GM12872 (cell line): ENCODE measurements around the gene IFI16.

Experiments
- CTCF ChIP-seq: IDR thresholded peaks from 3 replicates; pipeline ENCODE4 v1.5.1; 2011; ENCODE audit warnings: low read depth, mild to moderate bottlenecking, low read length, moderate library complexity; ENCODE audit not compliant: insufficient read depth

Gene IFI16

DNA sequence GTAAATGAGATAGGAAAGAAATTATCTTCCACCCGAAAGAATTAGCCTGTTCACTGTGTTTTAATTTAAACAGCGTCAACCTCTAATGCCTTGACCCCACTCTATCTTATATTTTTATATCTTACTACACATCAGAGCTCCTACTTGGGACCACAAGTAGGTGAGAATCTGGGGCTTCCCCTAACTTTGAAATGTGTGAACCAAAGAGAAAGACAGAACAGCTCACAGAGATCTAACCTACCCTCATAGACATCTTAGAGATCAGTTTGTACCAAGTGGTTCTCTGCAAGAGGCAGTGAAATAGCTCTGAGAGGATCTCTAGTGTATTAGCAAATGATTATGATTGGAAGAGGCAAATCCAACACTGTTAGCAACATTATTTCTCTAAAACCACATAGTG, 31.0 kb upstream of the IFI16 start:
- TF ChIP-seq CTCF: no peak

DNA sequence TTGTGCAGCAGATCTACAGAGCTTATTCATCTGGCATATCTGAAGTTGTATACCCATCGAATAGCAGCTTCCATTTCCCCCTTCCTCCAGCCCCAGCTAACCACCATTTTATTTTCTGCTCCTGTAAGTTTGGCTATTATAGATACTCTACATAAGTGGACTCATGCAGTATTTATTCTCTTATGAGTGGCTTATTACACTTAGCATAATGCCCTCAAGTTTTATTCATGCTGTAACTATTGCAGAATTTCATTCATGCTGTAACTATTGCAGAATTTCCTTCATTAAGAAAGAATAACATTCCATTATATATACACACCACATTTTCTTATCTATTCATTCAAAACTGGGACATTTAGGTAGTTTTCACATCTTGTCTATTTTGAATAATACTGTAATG, 30.5 kb upstream of the IFI16 start:
- TF ChIP-seq CTCF: no peak

DNA sequence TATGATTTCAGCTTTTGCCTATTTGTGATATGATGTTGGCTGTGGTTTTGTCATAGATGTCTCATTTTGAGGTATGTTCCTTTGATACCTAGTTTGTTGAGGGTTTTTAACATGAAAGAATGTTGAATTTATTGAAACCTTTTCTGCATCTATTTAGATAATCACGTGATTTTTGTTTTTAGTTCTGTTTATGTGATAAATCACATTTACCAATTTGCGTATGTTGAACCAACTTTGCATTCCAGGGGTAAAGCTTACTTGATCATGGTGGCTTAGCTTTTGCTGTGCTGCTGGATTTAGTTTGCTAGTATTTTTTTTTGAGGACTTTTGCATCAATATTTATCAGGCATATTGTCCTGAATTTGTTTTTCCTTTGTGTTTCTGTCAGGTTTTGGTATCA, 26.5 kb upstream of the IFI16 start:
- TF ChIP-seq CTCF: no peak

DNA sequence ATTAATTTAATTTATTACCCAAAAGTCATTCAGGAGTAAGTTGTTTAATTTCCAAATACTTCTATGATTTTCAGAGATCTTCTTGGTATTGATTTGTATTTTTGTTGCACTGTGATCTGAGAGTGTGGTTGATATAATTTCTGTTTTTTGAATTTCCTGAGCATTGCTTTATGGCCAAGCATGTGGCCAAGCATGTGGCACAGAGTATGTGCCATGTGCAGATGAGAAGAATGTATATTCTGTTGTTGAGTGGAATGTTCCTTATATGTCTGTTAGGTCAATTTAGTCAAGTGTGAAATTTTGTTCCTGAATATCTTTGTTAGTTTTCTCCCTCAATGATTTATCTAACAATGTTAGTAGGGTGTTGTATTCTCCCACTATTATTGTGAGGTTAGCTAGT, 25.3 kb upstream of the IFI16 start:
- no peak for TF ChIP-seq CTCF

DNA sequence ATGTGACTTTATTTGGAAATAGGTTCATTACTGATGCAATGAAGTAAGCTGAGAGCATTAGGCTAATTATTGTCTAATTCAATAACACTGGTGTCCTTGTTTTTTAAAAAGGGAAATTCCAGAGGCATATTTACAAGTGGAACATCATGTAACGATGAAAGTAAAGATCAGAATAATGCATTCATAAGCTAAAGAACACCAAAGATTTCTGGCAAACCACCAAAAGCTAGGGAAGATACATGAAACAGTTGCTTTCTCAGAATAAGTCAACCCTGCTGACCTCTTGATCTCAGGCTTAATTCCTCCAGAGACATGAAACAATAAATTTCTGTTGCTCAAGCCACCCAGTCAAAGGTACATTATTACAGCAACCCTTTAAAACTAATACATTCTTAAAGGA, 20.3 kb upstream of the IFI16 start:
- no peak for TF ChIP-seq CTCF

DNA sequence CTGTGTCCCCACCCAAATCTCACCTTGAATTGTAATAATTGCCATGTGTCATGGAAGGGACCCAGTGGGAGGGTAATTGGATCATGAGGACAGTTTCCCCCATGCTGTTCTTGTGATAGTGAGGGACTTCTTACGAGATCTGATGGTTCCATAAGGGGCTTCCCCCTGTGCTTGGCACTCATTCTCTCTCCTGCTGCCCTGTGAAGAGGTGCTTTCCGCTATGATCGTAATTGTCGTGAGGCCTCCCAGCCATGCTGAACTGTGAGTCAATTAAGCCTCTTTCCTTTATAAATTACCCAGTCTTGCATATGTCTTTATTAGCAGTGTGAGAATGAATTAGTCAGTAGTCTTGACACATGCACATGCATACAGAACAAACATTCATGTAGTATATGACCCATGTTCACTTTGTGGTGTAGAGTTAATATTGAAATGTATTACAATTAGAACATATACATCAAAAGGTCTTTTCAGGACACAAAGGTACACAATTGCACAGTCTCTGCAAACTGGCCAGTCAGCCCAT, 16.9 kb upstream of the IFI16 start:
- no peak for TF ChIP-seq CTCF

DNA sequence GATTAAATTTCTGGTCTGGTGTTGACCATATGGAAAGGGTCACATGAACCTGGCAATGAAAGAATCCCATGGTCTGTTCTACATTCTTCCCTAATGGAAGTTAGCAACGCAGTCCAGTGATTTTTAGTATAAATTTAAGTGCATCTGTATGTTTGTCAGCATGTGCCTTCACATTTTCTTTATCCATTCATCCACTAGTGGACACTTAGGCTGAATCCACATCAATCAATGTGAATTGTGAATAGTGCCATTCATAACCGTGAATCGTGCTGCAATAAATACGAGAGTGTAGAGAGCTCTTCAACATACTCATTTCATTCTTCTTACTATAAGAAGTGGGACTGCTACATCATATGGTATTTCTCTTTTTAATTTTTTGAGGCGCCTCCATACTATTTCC, 12.7 kb upstream of the IFI16 start:
- no peak for TF ChIP-seq CTCF
